ENCODE results near the gene FBXO44.

The FBXO44 gene

GRCh38 chr1:11617741-11618140 lies 36.9 kb upstream of the FBXO44 start:
- H3K27ac ChIP-seq (replicated peaks), result no peak overlapping the region
- DNase-seq (ENCODE audit: low read depth in 1 of 2, low spot score in 1 of 2), result no peak
- no peak overlapping the region for H3K4me3 ChIP-seq (replicated peaks; ENCODE audit: insufficient read depth, low read length)
- TF ChIP-seq GABPA (IDR thresholded peaks at IDR 0.05; ENCODE audit: low read depth), result no peak
- TF ChIP-seq, protein P1, sequence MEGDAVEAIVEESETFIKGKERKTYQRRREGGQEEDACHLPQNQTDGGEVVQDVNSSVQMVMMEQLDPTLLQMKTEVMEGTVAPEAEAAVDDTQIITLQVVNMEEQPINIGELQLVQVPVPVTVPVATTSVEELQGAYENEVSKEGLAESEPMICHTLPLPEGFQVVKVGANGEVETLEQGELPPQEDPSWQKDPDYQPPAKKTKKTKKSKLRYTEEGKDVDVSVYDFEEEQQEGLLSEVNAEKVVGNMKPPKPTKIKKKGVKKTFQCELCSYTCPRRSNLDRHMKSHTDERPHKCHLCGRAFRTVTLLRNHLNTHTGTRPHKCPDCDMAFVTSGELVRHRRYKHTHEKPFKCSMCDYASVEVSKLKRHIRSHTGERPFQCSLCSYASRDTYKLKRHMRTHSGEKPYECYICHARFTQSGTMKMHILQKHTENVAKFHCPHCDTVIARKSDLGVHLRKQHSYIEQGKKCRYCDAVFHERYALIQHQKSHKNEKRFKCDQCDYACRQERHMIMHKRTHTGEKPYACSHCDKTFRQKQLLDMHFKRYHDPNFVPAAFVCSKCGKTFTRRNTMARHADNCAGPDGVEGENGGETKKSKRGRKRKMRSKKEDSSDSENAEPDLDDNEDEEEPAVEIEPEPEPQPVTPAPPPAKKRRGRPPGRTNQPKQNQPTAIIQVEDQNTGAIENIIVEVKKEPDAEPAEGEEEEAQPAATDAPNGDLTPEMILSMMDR (IDR thresholded peaks at IDR 0.05; ENCODE audit: insufficient read depth, low read length), result no peak
- TF ChIP-seq REST (IDR thresholded peaks at IDR 0.05; ENCODE audit: insufficient replicate concordance, low read depth), result no peak
- TF ChIP-seq POLR2AphosphoS5 (IDR thresholded peaks at IDR 0.05; ENCODE audit: low read depth), result no peak
- TF ChIP-seq SPI1 (IDR thresholded peaks at IDR 0.05; ENCODE audit: borderline replicate concordance, low read depth), result no peak
- H3K27me3 ChIP-seq (ENCODE audit: insufficient read depth, poor library complexity, severe bottlenecking), result no peaks in the 10 kb centered on the region

DNA sequence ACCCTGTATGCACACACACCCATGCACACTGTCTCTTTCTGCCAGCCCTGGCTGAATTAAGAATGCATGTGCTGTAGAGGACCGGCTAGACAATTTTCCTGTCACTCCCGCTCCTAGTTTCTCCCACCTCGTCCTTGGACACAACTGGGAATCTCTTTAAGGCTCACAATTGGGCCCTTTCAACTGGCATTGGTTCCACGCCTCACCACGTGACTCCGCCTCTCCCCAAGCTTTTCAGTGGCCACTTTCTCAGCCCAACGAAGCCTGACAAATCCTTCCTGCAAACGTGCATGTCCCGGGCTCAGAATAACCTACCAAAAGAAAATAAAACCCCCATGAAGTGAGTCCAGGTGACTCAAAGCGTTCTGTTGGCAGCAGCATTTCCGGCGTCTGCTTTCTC lies 34.3 kb upstream of the FBXO44 start:
- H3K27me3 ChIP-seq (ENCODE audit: insufficient read depth, poor library complexity, severe bottlenecking), result no peaks in the 10 kb centered on the region
- DNase-seq (ENCODE audit: low read depth in 1 of 2, low spot score in 1 of 2), result no peak
- H3K4me3 ChIP-seq (replicated peaks; ENCODE audit: insufficient read depth, low read length), result no peak overlapping the region
- no peak overlapping the region for H3K27ac ChIP-seq (replicated peaks)
- TF ChIP-seq GABPA (IDR thresholded peaks at IDR 0.05; ENCODE audit: low read depth), result no peak
- TF ChIP-seq, protein P1 (IDR thresholded peaks at IDR 0.05; ENCODE audit: insufficient read depth, low read length), result no peak
- TF ChIP-seq SPI1 (IDR thresholded peaks at IDR 0.05; ENCODE audit: borderline replicate concordance, low read depth), result no peak
- no peak for TF ChIP-seq POLR2AphosphoS5 (IDR thresholded peaks at IDR 0.05; ENCODE audit: low read depth)
- no peak for TF ChIP-seq REST (IDR thresholded peaks at IDR 0.05; ENCODE audit: insufficient replicate concordance, low read depth)

- no peaks in the 10 kb centered on the region for H3K27me3 ChIP-seq (ENCODE audit: insufficient read depth, poor library complexity, severe bottlenecking)
- H3K4me3 ChIP-seq (replicated peaks; ENCODE audit: insufficient read depth, low read length), result no peak overlapping the region
- DNase-seq (ENCODE audit: low read depth in 1 of 2, low spot score in 1 of 2), result no peak
- H3K27ac ChIP-seq (replicated peaks), result no peak overlapping the region
- TF ChIP-seq SPI1 (IDR thresholded peaks at IDR 0.05; ENCODE audit: borderline replicate concordance, low read depth) (no peak), REST (IDR thresholded peaks at IDR 0.05; ENCODE audit: insufficient replicate concordance, low read depth) (no peak), GABPA (IDR thresholded peaks at IDR 0.05; ENCODE audit: low read depth) (no peak), POLR2AphosphoS5 (IDR thresholded peaks at IDR 0.05; ENCODE audit: low read depth) (no peak)
- TF ChIP-seq, protein P1 (IDR thresholded peaks at IDR 0.05; ENCODE audit: insufficient read depth, low read length), result no peak
Measured at GRCh38 chr1:11620924-11621323, 33.8 kb upstream of the FBXO44 start.

Data from HL-60 (cell line).